Activated CD4-positive, alpha-beta T cell treated with anti-CD3 and anti-CD28 coated beads, Interleukin-2, amount 10 ng/mL, durations not matched to agents 7 days and 5 days (primary cell): ENCODE data around the gene SURF4. TPM values are rescaled to one million over a fixed set of nuclear protein-coding genes. Genes with fewer than 3 reads are reported as not detected.

Experiments used
- CTCF ChIA-PET: fragments of 350-600 bp; sonication (Branson Sonifier 250); formaldehyde crosslinking; loops from one replicate; lab custom pipeline; 2021; ENCODE audit warnings: antibody characterized with exemption; lab: Charles Lee
- POLR2A ChIA-PET: fragments of 350-600 bp; sonication (Branson Sonifier 250); formaldehyde crosslinking; loops from one replicate; lab custom pipeline; 2021; ENCODE audit warnings: antibody characterized with exemption; lab: Charles Lee
- DNase-seq: peaks from one replicate; pipeline ENCODE4 v3.0.0-alpha.2; 2020
- H3K27ac Mint-ChIP-seq: one replicate; pipeline ENCODE4 v1.8.0; 2021; ENCODE audit warnings: mild to moderate bottlenecking, moderate library complexity, mixed read lengths
- H3K27me3 Mint-ChIP-seq: one replicate; pipeline ENCODE4 v1.8.0; 2021; ENCODE audit warnings: mixed read lengths
- H3K36me3 Mint-ChIP-seq: one replicate; pipeline ENCODE4 v1.8.0; 2021; ENCODE audit warnings: low read depth, mixed read lengths
- H3K4me1 Mint-ChIP-seq: one replicate; pipeline ENCODE4 v1.8.0; 2021; ENCODE audit warnings: mixed read lengths
- H3K4me3 Mint-ChIP-seq: one replicate; pipeline ENCODE4 v1.8.0; 2021; ENCODE audit warnings: mild to moderate bottlenecking, moderate library complexity, mixed read lengths
- H3K9me3 Mint-ChIP-seq: one replicate; pipeline ENCODE4 v1.8.0; 2021; ENCODE audit warnings: mixed read lengths
- total RNA-seq, 2 experiments: library from RNA; stranded (reverse); gene quantifications; one replicate each; pipeline ENCODE4 v1.2.3, GENCODE V29; 2021

The SURF4 gene
- total RNA-seq, 2 experiments from 2014 or later, result 147 to 164 TPM

DNA sequence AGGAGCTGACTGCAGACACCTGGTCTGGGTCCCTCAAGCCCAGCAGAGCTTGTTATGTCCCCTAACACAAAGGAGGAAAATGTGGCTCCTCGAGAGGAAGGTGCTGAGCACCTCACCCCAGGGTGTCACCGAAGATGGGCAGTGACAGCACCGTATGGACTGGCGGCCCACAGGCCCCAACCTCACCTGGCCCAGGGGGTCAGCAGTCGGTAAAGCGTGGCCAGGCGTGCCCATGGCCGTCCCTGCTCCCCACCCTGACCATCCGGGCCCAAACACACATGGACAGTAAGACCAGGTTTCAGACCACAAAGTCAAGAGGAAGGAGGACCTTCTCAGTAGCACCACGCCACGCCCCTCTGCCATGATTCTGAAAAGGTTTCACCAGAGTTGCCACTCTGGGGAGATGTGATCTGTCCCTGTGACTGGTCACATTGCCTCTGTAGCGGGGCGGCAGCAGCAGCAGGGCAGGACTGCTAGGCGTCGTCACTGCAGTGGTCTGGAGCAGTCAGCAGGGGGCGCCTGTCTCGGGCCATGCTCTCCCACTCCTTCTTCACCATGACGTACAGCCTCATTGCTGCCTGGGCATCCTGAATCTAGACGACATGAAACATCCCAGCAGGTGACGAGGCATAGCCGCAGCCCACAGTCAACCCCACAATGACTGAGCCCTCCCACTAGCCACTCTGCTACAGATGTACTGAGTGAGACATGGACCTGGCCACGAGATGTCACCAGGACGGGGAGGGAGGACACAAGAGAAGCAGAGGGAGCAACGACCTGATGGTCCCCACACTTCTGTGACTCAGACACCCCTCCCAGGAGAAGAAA is 30.8 kb upstream of the SURF4 start:
- H3K4me3 Mint-ChIP-seq, result no peak overlapping the region
- no peaks in the 10 kb centered on the region for H3K9me3 Mint-ChIP-seq
- no peaks in the 10 kb centered on the region for H3K27me3 Mint-ChIP-seq
- peaks cover 34% of the 10 kb centered on the region for H3K36me3 Mint-ChIP-seq
- peak; percentile 77 for DNase-seq
- POLR2A ChIA-PET, result no interaction called here
- peak overlapping the region; percentile 57 for H3K27ac Mint-ChIP-seq
- CTCF ChIA-PET, result interaction anchor here (0.6 to 0.7 kb wide), 2 partner anchors 9 to 54 kb away, joined by 3 read pairs; no protein-coding TSS in a partner anchor
- peaks cover 5% of the 10 kb centered on the region for H3K4me1 Mint-ChIP-seq

DNA sequence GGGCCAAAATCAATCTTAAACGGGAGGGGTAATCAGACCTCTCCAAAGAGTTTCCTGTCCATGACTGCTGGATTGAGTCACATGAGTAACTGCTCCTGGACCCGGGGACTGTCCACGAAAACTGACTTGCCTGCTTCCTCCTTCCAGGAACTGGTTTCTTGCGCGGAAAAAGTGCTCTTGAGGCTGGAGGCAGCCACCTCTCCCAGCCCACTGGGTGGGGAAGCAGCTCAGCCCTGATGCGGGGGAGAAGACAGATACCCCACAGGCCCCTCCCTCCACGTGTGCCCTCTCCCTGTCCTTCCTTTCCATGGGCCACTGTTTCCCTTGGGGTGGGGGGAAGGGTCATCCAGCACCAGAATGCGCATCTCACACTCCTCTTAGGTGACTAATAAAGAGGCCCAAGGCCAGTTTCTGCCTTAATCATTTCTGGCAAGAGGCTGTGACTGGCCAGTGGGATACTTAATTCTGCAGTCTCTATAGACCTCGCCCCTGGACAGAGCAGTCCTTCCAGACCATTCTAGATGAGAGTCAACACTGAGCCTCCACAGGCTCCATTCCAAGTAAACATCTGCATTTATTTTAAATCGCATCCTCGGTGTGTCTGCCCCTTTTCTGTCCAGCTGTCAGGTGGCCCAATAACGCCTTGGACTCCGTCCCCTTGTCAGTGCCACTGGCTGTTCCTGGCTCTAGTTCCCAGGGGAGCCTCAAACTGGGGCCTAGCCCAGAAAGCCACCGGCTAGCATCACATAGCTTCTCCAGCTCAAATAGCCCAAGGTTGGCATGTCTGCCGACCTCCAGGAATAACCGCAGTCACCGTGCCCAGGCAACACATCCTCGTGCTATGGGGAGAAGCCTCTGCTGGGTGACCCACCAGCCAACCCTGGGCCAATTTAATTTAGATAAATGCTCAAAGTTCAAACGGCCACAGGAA is 29.9 kb upstream of the SURF4 start:
- H3K27ac Mint-ChIP-seq, result no peak overlapping the region

DNA sequence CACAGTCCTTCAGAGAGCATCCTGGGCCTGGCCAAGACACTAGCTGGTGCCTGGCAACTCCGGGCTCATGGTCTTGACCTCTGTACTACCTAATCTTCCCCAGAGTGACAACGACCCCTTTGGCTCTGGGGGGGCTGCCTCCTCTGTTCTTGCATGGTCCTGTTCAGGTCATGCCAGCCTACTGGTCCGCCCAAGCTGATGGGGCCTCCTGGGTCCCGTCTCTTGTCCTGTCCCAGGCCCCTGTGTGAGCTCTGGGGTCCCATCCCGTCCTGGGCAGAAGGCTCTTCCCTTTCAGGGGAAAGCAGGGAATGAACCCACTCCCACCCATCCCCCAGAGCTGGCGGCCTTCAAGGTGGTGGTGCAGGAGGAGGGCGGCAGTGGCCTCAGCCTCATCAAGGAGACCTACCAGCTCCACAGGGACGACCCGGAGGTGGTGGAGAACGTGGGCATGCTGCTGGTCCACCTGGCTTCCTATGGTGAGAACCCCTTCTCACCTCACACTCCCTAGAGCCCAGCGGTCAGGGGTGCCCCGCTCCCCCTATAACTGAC is 28.7 kb upstream of the SURF4 start:
- H3K27ac Mint-ChIP-seq, result no peak overlapping the region
- no peaks in the 10 kb centered on the region for H3K9me3 Mint-ChIP-seq
- peaks cover 5% of the 10 kb centered on the region for H3K4me1 Mint-ChIP-seq
- peaks cover 20% of the 10 kb centered on the region for H3K36me3 Mint-ChIP-seq
- POLR2A ChIA-PET, result no interaction called here
- DNase-seq, result no peak
- CTCF ChIA-PET, result interaction anchor here (0.7 to 1.7 kb wide), 3 partner anchors 9 to 219 kb away, joined by 3 to 4 read pairs (median 4); no protein-coding TSS in a partner anchor
- no peaks in the 10 kb centered on the region for H3K27me3 Mint-ChIP-seq
- H3K4me3 Mint-ChIP-seq, result no peak overlapping the region

More for the DNA sequence above, 29.9 kb upstream of the SURF4 start:
- H3K27me3 Mint-ChIP-seq, result no peaks in the 10 kb centered on the region
- CTCF ChIA-PET, result interaction anchor here (0.6 to 1.7 kb wide), 4 partner anchors 10 to 220 kb away, joined by 3 to 4 read pairs (median 3); no protein-coding TSS in a partner anchor
- peaks cover 5% of the 10 kb centered on the region for H3K4me1 Mint-ChIP-seq
- no peak overlapping the region for H3K4me3 Mint-ChIP-seq
- DNase-seq, result no peak
- H3K9me3 Mint-ChIP-seq, result no peaks in the 10 kb centered on the region
- peaks cover 31% of the 10 kb centered on the region for H3K36me3 Mint-ChIP-seq
- POLR2A ChIA-PET, result no interaction called here

DNA sequence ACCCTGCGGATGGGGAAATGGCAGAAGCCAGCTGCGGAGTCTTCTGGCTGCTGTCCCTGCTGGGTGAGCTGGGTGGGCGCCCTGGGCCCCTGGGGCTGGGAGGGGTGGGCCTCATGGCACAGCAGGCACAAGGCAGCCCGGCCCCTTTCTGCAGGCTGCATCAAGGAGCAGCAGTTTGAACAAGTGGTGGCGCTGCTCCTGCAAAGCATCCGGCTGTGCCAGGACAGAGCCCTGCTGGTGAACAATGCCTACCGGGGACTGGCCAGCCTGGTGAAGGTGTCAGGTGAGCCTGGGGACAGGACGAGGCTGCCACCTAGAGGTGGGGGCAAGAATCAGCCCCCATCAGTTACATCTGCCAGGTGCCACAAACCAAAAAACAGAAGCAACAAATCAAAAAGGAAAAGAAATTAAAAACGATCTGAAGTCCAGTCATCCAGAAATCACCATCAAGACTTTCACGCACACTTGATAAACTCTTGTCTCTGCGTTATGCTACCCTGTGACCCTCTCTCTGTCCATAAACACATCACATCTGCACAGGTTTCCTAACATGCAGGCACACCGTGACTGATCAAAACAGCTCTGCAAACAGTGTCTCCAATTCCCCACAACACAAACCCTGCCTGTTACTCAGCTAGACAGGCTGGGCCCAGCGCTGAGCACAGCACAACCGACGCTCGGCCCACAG is 28.1 kb upstream of the SURF4 start:
- peaks cover 5% of the 10 kb centered on the region for H3K4me1 Mint-ChIP-seq
- DNase-seq, result peak; percentile 62
- no peak overlapping the region for H3K4me3 Mint-ChIP-seq
- CTCF ChIA-PET, result interaction anchor here (0.6 to 1.7 kb wide), 4 partner anchors 9 to 416 kb away, joined by 3 to 4 read pairs (median 4); no protein-coding TSS in a partner anchor
- no peaks in the 10 kb centered on the region for H3K9me3 Mint-ChIP-seq
- H3K36me3 Mint-ChIP-seq, result peaks cover 18% of the 10 kb centered on the region
- H3K27ac Mint-ChIP-seq, result no peak overlapping the region
- H3K27me3 Mint-ChIP-seq, result no peaks in the 10 kb centered on the region
- POLR2A ChIA-PET, result no interaction called here

DNA sequence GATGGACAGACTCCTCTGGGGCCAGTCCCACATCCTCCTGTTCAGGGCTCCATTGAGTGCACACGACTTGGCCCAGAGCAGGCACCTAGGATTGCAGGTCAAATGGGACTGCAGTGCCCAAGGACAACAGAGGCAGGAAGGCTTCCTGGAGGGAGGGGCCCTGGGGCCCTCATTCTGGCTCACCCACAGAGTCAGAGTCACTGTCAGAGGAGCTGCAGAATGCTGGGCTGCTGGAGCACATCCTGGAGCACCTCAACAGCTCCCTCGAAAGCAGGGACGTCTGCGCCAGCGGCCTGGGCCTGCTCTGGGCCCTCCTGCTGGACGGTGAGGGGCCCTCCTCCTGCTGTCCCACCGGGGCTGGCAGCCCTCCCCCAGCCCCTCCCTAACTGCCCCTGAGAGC is 26.8 kb upstream of the SURF4 start:
- ChIA-PET POLR2A (no interaction called here), CTCF (no interaction called here)
- Mint-ChIP-seq H3K9me3 (no peaks in the 10 kb centered on the region), H3K27ac (no peak overlapping the region), H3K4me3 (no peak overlapping the region), H3K27me3 (no peaks in the 10 kb centered on the region), H3K4me1 (peaks cover 5% of the 10 kb centered on the region), H3K36me3 (peaks cover 15% of the 10 kb centered on the region)
- DNase-seq, result no peak

DNA sequence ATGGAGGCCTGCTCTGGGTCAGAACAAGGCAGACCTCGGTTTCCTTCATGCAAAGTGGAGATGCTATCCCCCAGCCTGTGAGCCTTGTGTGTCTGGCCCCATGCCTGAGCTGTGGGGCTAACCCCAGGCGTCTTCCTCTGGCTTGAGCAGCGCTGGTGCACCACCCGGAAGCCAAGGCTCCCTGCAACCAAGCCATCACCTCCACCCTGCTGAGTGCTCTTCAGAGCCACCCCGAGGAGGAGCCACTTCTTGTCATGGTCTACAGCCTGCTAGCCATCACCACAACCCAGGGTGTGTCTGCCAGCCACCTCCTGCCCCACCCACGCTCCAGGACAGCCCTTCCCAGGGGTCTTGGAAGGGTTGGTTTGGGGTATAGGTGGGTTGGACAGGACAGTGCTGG is 25.7 kb upstream of the SURF4 start:
- peaks cover 6% of the 10 kb centered on the region for H3K36me3 Mint-ChIP-seq
- CTCF ChIA-PET, result interaction anchor here (1.2 kb wide), 1 partner anchor 216 kb away, joined by 3 read pairs; no protein-coding TSS in a partner anchor

DNA sequence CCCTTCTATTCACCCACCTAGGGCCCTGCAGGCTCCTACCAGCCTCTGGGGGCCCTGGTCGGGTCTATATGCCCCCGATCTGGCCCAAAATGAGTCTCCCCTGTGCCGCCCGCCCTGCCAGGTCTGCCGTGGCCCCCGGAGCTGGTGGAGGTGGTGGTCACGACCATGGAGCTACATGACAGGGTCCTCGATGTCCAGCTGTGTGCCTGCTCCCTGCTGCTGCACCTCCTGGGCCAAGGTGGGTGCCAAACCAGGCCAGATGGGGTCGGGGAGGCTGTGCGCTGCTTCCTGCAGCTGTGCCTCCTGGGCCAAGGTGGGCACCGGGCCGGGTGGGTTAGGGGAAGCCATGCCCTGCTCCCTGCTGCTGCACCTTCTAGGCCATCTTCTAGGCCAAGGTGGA is 24.4 kb upstream of the SURF4 start:
- H3K9me3 Mint-ChIP-seq, result no peaks in the 10 kb centered on the region
- CTCF ChIA-PET, result interaction anchor here (0.6 to 1.2 kb wide), 3 partner anchors 214 to 1875 kb away, joined by 3 to 4 read pairs (median 3); no protein-coding TSS in a partner anchor
- H3K4me1 Mint-ChIP-seq, result no peaks in the 10 kb centered on the region
- H3K27me3 Mint-ChIP-seq, result no peaks in the 10 kb centered on the region
- no peak overlapping the region for H3K27ac Mint-ChIP-seq
- no peak overlapping the region for H3K4me3 Mint-ChIP-seq
- H3K36me3 Mint-ChIP-seq, result peaks cover 5% of the 10 kb centered on the region
- POLR2A ChIA-PET, result no interaction called here
- DNase-seq, result no peak

More for the DNA sequence above, 25.7 kb upstream of the SURF4 start:
- no peaks in the 10 kb centered on the region for H3K4me1 Mint-ChIP-seq
- H3K9me3 Mint-ChIP-seq, result no peaks in the 10 kb centered on the region
- DNase-seq, result no peak
- POLR2A ChIA-PET, result no interaction called here
- H3K4me3 Mint-ChIP-seq, result no peak overlapping the region
- H3K27me3 Mint-ChIP-seq, result no peaks in the 10 kb centered on the region
- no peak overlapping the region for H3K27ac Mint-ChIP-seq

DNA sequence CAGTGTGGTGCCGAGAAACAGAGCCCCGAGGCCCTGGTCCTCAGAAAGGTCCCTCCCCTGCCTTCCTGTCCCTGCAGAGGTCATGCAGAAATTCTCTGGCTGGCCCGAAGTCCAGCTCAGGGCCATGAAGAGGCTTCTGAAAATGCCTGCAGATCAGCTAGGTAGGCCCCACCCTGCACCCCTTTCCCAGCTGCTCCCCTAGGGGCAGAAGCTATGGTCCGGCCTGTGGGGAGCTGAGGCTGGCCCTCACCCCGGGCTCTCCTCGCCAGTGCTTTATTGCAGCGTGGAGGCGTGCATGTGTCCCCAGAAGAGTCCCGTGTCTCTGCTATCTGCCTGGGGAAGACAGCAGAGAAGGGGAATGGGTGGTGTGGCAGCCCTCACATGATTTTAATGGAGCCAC is 22.0 kb upstream of the SURF4 start:
- Mint-ChIP-seq H3K4me1 (no peaks in the 10 kb centered on the region), H3K27ac (no peak overlapping the region), H3K9me3 (no peaks in the 10 kb centered on the region), H3K27me3 (no peaks in the 10 kb centered on the region), H3K4me3 (no peak overlapping the region), H3K36me3 (no peaks in the 10 kb centered on the region)
- DNase-seq, result no peak
- ChIA-PET CTCF (interaction anchor here (0.7 to 1.5 kb wide), 3 partner anchors 11 to 115 kb away, joined by 3 to 4 read pairs (median 3); no protein-coding TSS in a partner anchor), POLR2A (no interaction called here)

DNA sequence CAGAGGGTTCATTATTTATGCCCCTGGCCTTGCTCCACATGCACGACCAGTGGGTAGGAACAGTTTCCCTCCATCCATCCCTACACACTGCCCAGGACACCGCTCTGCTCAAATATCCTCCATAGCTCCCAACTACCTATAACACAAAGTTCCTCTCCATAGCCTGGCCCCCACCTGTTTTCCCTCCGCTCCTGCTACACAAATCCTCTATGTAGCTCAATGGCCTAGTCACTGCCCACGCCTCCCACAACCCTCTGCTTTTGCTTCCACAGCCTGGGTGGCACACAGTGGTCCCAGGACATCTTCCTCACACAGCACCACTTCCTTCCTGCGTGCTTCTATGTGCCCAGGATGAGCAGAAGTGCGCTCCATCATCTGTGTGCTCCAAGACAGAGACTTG is 21.5 kb upstream of the SURF4 start:
- Mint-ChIP-seq H3K9me3 (no peaks in the 10 kb centered on the region), H3K36me3 (no peaks in the 10 kb centered on the region), H3K4me3 (no peak overlapping the region), H3K4me1 (no peaks in the 10 kb centered on the region), H3K27ac (no peak overlapping the region), H3K27me3 (no peaks in the 10 kb centered on the region)
- POLR2A ChIA-PET, result interaction anchor here (0.6 kb wide), 1 partner anchor 238 kb away, joined by 3 read pairs; no protein-coding TSS in a partner anchor
- CTCF ChIA-PET, result interaction anchor here (1.2 to 1.5 kb wide), 2 partner anchors 11 to 19 kb away, joined by 3 to 4 read pairs; no protein-coding TSS in a partner anchor
- DNase-seq, result no peak

DNA sequence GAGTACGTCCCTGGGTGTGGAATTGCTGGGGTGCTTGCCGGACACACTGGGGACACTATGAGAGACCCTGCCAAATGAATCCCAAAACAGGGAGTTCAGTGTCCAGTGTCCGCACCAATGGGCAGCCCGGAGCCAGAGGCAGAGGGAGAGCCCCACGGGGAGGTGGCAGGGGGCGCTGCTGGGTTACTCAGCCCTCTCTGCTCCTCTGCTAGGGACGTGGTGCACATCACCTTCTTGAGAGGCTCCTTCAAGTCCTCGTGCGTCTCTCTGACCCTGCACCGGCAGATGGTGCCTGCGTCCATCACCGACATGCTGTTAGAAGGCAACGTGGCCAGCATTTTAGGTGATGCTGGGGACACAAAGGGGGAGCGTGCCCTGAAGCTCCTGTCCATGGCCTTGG is 21.1 kb upstream of the SURF4 start:
- Mint-ChIP-seq H3K36me3 (no peaks in the 10 kb centered on the region), H3K27ac (no peak overlapping the region), H3K4me3 (no peak overlapping the region), H3K4me1 (no peaks in the 10 kb centered on the region), H3K9me3 (no peaks in the 10 kb centered on the region), H3K27me3 (no peaks in the 10 kb centered on the region)
- no peak for DNase-seq
- POLR2A ChIA-PET, result interaction anchor here (0.6 kb wide), 1 partner anchor 238 kb away, joined by 3 read pairs; no protein-coding TSS in a partner anchor
- CTCF ChIA-PET, result interaction anchor here (1.2 to 1.5 kb wide), 2 partner anchors 10 to 19 kb away, joined by 3 to 4 read pairs; no protein-coding TSS in a partner anchor

DNA sequence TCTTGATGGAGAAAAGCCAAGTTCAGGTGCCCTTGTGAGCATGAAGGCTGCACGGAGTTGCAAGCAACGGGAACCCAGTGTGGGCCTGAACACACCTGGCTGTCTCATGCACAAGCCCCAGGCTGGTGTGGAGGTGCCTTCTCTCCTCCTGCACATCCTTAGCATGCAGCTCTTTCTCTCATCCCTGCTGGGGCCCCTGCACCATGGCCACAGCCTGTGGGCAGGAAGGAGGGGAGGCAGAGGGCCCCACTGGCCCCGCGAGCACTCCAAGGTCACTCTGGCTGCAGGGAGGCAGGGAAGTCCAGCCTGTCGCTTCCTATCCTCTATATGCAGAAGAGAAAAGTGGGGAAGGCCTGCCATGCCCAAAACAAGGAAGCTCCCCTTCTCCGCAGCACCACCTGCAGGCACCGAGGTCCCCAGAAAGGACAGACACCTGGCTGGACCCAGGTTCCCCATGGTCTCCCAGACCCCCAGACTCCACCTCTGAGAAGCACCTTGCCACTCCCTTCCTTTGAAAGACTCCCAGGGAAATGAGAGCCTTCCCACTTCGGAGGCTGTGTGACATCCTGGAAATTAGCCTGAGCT is 18.9 kb upstream of the SURF4 start:
- Mint-ChIP-seq H3K36me3 (no peaks in the 10 kb centered on the region), H3K4me1 (no peaks in the 10 kb centered on the region), H3K27me3 (no peaks in the 10 kb centered on the region), H3K4me3 (no peak overlapping the region), H3K9me3 (no peaks in the 10 kb centered on the region), H3K27ac (no peak overlapping the region)
- no peak for DNase-seq
- CTCF ChIA-PET, result interaction anchor here (0.8 to 1.7 kb wide), 3 partner anchors 10 to 18 kb away, joined by 4 read pairs; no protein-coding TSS in a partner anchor
- POLR2A ChIA-PET, result no interaction called here
